ELR (cell line): ENCODE results near the gene ADAMTS20.
A peak's percentile ranks its signal among the peaks of the same experiment; 100 is the strongest.

Source experiments
- DNase-seq: peaks from one replicate; pipeline ENCODE4 v3.0.0-alpha.2; 2015; ENCODE audit warnings: low read depth

Gene ADAMTS20

DNA sequence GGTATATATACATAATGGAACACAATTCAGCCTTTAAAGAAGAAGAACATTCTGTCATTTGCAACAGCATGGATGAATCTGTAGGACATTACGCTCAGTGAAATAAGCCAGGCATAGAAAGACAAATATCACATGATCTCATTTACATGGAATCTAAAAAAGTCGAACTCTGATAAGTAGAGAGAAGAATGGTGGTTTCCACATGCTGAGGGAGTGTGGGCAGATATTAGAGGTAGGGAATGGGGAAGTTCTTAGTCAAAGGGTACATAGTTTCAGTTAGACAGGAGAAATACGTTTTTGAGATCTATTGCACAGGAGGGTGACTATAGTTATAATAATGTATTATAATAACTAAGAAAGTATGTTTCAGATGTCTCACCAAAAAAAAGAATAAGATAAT is 71.4 kb downstream of the ADAMTS20 start:
- no peak for DNase-seq

DNA sequence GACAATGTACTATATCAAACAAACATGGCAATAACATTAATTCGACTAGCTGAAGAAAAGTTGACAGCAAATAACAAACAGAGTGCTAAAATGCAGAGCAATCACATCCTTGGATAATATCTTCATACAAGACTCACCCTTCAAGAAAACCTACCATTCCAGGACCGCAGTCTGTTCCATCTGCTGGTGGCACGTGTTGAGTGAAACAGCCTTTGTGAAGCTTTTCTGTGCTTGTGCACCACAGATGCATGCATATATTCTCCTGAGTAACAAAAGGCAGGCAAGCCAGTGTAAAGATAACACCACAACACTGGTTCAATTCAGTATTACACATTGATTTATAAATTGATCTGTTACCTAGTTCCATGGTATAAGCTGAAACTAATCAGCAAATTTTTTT is 89.3 kb downstream of the ADAMTS20 start:
- no peak for DNase-seq

DNA sequence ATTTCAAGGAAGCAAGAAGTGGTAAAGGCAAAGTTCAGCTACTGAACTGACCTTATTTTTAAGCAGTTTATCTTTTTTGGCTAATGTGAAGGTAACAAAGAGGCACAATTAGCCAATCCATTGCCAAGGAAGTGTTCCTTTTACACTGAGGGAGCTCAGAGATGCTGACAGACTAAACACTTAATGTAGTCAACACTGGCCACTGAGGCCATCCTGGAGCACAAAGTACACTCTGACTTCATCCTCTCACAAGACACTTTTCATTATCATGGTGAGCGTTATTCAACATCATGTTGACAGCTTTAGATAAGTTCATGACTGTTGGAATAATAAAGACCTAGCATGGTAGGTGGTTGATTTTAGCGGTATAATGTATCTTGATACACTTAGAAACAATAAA is 89.9 kb downstream of the ADAMTS20 start:
- no peak for DNase-seq

DNA sequence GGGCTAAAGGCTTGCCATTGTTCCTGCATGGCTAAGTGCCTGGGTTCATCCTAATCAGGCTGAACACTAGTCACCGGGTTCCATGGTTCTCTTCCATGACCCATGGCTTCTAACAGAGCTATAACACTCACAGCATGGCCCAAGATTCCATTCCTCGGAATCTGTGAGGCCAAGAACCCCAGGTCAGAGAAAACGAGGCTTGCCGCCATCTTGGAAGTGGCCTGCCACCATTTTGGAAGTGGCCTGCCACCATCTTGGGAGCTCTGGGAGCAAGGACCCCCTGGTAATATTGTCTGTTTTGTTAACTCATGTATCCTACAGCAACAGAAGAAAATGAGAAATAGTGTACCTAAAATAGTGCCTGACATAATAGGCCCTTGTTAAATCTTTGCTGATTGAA is 92.7 kb downstream of the ADAMTS20 start:
- DNase-seq: no peak

DNA sequence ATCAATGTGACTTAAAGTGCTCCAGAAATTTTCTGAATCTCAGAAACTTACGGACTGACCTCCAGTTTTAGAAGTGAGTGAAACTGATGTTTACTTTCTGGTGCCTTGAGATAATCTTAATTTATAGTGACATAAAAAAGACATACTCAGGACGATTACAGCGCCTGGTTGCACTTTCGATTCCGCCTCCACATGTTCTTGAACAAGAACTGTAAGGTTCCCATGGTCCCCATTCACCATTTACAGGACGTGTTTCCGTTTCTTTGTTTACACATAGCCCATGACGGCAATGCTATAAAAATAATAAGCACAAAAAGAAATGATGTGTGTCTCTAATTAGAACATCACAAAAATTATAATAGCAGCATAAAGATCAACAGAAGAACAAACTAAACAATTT is 98.2 kb downstream of the ADAMTS20 start:
- no peak for DNase-seq

DNA sequence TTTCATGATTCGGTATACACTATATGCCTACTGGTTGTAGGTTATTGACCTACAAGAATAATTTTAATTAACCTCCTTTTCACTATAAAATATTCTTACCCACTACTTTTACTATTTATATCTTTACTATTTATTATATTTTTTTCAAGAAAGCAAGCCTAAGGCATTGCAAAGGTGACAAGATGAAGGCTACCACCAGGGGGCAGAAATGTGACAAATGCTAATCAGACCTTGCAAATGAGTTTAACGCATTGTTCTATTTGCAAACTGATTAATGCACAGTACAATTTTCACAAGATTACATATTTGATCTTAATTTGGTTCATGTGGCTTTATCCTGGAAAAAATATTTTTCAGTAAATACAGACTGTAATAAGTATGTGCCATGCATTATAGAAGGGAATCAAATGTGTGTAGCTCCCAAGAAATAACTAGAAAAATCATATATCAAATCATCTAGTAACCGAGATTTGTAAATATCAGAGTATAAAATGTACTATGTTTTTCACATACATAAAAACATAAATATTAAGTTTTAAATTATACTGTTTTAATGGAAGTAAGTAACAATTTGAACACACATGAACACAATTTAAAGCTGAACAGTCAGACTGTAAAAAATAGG is 107.0 kb downstream of the ADAMTS20 start:
- peak; percentile 66 for DNase-seq

DNA sequence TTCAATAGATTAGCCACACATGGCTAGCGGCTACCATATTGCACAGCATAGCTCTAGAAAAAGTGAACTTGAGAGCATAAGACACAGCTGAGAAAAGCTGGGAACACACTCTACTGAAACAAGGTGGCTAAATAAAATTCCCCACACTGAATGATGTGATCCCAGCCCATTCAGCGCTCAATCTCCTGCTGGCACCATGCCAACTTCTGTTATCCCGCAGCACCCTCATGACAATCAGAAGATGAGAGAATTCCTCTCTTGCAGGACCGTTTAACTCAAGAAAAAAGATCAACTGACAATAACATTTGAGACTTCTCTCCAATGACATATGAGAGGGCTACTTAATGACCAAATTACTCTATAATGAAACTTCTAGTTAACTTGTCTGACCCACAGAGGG is 115.4 kb downstream of the ADAMTS20 start:
- no peak for DNase-seq

DNA sequence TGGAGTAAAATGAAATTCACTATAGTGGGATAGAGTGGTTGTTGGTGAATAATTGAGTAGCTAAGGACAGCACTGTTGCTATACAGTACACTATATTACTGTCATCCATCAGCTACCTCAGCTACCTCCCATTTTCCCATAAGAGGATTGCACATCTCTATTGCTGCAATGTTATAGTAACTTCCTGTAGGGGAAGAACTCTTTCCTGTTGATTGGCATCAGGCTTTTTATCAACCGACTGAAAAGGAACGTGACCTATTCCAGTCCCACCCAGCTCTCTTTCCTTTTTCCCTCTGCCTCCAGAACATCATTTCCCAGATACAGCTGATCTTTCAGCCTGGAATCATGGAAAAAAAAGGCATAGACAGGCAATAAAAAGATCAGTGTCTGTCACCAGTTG is 117.4 kb downstream of the ADAMTS20 start:
- no peak for DNase-seq

DNA sequence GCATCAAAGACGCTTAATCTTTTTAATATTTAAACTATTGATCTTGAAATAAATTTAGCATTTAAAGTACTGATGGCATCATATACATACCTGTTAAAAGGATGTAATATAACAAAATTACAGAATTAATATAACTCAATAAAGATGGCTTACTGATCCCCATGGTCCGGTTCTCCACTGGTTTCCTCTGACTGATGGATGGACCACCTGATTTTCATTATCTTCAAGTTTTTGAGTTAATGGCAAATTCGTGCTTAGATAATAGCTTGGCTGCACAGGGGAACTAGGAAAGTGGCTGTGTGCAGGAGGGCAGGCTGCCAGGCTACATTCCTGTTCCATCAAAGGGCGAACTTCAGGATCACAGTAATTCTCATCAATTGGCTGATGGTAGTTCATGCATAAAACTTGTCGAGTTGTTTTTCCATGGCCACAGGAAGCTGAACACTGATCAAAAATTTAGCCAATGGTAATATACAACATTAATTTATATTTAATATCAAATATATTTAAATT is 123.9 kb downstream of the ADAMTS20 start:
- no peak for DNase-seq

DNA sequence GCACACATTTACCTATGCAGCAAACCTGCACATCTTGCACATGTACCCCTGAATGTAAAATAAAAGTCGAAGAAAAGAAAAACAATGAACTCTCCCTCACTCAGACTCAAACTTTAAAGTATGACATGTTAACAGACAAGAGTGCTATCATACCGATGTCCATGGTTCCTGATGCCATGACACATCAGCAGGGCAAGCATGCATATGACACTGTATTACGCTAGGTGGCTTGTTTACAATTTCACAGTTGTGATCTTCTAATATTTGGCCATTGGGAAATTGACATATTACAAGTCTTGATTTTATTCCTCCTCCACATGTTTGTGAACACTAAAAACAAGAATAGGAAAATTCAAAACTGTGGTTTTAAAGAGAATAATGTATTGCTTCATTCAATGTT is 126.6 kb downstream of the ADAMTS20 start:
- DNase-seq: no peak

DNA sequence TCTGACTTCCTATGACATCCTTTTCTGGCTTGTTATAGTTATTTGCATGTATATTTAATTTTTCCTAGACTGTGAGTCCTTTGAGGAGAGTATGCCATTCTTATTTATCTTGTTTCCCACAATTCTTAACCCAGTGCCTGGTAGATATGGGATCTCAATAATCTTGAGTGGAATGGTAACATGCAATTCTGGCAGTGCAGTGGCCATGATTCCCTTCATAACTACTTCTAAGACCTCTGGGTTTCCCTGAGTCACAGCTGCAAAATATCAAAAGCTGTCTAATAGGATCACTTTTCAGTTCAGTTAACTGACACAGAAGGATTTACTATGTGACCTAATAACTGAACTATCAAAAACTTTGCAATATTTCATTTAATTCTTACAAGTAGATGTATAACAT is 135.0 kb downstream of the ADAMTS20 start:
- DNase-seq: no peak

DNA sequence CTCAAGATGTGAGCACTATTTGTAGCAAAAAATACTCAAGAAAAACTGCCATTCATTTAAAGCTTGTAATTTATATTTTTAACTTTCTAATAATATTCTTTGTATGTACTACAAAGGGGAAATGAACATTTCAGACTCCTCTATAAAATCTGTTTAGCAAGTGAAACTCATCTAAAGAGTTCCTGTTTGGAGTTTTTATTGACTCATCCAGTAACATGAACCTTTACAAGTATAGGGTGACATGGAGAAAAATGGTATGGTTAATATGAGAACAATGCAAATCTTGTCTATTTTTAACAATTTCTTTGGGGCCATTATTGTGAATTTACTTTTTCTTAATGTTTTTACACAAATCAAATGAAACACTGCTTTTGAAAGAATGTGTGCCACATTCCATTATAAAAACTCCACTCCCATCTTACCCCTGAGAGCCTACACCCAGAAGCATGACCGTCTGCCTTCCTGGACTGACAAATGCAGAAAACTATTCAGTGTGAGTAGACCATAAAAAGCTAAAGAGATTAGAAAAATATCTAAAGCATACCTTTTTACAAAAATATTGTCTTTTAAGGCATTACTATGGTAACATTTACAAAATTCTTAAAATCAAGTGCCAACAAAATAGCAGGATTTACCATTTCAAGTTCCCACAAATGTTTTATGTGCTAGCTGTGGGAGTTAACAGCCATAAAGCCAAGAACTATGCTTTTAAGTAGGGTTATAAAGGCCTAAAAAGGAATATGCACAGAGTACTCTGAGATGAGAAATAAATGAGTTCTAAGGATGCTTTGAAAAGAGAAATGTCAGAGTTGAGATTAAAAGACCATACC is 144.0 kb downstream of the ADAMTS20 start:
- peak; percentile 15 for DNase-seq

DNA sequence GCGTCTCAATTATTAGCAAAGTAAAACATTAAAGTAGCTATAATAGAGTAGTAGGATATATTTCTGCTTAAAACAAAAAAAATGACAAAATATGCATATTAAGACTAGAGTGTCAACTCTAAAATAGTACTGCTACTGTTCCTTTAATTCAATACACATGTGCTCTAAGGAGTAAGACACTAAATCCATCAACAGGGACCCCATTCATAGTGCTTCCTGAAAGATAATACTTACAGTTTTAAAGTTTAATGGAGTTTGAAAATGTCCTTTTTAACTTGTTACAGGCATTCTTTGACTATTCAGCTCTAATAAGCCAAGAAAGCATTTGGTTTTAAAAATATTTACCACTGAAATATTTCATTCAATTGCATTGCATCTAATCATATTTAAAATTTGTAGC is 145.2 kb downstream of the ADAMTS20 start:
- DNase-seq: no peak

DNA sequence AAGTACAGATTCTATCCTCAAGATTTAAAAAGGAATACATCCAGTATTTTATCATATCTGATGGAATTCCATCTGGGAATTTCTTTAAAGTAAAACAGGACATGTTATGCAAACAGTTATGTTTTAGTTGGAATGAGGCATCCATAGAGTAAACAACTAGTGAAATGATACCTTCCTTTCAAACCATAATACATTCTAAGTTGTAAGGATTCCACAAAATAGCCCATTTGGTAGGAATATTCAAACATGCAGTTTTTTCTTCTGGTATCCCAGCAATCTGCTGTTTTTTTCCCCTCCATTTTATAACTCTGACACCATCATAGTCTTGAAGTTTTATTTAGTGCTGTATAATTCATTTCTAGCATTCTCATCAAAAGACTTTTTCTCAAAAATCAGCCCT is 149.6 kb downstream of the ADAMTS20 start:
- no peak for DNase-seq

DNA sequence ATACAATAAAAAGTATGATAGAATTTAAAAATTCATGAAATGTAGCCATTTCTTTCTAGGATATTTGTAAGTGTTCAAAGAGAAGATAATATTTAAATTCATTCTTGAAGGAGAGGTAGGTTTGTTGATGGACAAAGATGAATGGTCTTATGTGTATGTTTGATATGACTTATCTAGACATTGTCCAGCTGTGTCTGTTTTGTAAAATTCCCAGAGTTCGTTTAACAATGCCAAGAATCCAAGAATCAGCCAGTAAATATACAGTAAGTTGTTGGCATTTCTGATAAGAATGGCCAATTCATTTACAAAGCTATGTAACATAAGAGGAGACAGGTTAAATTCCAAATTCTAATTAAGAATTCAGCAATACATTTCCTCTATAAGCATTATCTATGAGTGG is 150.9 kb downstream of the ADAMTS20 start:
- DNase-seq: no peak

DNA sequence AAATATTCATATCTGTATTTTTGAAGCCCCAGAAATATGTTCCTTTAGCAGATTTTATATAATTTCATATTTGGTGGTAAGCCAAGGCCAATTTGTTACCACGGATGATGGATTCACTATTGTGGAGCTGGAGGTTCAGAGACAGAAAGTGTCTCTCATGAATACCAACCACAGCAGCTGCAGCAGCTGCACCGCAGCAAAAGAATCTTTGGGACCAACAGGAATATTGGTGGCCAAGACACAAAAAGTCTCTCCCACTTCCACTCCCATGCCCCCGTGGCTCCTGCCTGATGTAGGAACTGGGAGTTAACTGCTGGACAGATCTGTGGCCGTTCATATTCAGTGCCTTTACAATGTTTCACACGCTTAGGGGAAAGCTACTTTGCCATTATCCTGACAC is 155.3 kb downstream of the ADAMTS20 start:
- no peak for DNase-seq

DNA sequence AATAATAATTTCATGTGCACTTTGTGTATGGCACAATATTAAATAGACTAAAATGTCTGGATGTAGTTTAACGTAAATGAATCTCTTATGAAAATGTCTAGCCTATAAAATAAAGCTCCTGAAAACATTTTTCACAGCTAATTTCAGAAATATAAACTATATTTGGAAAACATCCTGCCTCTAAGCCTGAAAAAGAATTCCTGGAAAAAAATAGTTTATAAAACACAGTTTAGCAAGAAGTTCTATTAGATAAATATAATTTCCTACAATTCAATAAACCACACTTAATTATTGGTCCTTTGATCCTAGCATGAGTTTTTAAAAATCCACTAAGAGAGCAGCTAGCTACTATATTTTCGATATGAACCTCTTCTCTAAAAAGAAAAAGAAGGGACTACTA is 159.9 kb downstream of the ADAMTS20 start:
- DNase-seq: no peak

DNA sequence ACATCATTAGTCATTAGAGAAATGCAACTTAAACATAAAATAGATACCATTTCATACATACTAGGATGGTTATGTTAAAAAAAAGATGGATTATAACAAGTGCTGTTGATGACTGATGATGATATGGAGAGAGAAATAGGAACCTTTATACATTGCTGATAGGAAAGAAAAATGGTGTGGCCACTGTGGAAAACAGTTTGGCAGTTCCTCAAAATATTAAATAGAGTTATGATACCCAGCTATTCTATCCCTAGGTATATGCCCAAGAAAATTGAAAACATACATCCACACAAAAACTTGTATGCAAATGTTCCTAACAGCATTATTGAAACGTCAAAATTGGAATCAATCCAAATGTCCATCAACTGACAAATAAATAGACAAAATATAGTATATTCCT is 170.1 kb downstream of the ADAMTS20 start:
- no peak for DNase-seq

DNA sequence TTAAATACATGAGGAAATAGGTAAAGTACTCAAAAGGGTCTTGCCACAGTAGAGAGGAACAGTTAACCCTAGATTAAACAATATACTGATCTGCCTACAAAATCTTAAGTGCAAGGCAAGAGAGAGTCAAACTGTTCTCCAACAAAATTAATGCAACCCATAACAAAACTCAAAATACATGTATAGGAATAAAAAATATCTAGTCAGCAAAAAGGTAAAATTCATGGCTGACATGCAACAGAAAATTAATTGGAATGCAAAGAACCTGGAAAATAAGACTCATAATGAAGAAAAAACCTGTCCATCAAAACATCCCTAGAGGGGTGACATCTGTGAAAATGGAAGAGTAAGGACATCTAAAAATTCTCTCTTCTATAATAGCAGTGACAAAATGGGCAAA is 173.6 kb downstream of the ADAMTS20 start:
- DNase-seq: no peak

DNA sequence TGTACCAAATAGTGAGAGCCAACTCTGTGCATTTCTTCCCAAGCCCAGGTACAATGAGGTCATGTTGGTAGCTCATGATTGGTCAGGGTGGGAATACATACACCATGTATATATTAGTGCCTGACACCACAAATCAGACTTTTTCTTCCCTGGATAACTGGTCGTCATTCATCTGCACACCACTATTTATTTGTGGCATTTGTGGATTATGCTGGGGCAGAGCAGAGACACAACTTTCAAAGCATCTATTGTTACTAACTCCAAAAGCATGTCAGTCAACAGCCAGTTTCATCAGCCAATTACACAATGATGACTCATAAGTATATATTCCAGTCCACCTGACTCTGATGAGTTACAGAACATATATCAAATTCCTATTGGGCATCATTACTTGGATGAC is 181.7 kb downstream of the ADAMTS20 start:
- peak; percentile 80 for DNase-seq

DNA sequence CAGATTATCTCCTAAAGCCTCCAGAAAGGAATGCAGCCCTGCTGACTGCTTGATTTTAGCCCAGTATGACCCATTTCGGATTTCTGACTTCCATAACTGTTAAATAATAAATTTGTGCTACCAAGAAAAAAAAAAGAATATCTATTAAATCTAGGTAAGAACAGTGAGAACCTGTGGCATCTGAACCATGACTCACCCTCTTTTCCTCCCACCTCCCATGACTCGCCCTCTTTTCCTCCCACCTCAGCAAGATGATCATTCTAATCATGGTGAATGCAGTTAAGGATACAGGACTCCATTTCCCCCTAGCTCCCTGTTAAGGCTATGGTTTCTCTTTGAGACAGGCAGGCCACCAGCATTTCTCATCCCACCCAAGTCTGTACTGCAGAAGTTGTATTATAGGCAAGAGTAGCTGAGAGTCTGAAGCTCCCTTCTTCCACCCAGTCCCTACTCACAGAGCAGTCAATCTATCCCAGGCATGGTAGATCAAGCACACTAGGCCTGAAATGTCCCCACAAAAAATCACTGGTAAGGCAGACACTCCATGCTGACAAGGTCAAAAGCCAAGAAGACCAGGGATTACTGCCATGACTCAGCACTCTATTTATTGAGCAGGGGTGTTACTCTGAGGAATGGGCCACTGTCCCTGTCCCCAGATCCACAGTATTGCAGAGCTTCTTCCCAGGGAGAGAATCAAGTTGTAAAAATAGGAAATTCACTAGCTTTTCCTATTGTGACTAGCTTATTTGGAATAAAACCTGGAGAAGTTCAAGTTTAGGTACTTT is 188.9 kb downstream of the ADAMTS20 start:
- DNase-seq: peak; percentile 44

DNA sequence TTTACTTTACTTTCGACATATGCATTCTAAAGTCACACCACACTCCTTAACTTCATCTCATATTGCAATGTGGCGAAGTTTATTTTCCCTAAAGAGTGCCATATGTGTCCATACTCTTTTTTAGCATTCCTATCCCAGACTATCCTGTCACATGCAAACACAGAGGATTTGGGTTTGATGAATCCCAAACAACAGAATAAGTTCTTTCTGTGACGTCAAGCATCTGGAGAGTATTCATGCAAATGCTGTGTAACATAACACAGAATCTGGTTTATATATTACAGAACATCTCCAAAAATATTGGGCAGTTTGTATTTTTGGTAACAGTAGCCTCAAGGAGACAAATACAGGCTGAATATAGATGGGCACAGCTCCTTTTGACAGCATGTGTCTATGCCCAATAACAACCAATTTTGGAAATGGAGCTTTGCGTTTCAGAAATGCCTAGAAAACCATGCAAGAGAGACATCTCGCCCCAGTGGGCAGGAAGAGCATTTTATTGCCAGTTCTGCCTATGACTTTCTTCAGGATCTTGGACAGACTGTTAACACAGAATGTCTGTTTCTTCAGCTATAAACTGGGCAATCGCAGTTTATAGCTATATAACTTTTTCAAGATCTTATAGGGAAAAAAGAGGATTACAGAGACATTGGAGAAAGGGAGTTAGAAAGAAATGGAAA is 190.8 kb downstream of the ADAMTS20 start:
- no peak for DNase-seq
